ENCODE results near the gene NAGS.
A peak's percentile ranks its signal among the peaks of the same experiment; 100 is the strongest.

GRCh38 chr17:43994272-43995149 is 9.9 kb upstream of the NAGS start:
- TF ChIP-seq CTCF (IDR thresholded peaks at IDR 0.05 in 2 of 3, conservative IDR thresholded peaks at IDR 0.05 in 1 of 3; ENCODE audit: control insufficient read depth in 2 of 3, extremely low read depth in 1 of 3, insufficient read depth in 1 of 3, low read depth in 3 of 3, low read length in 3 of 3) (peak; percentile 68 to 80 (median 80)), SRF (IDR thresholded peaks at IDR 0.05; ENCODE audit: low read depth in 2 of 2, low read length in 2 of 2) (no peak), IKZF2 (IDR thresholded peaks at IDR 0.05) (no peak), NFIC (IDR thresholded peaks at IDR 0.05; ENCODE audit: low read depth, low read length) (no peak), POLR2A (IDR thresholded peaks at IDR 0.05; ENCODE audit: low read depth, low read length) (no peak)

Data from GM12878 (cell line).